T-helper 2 cell treated with Interferon-gamma antibody and Interleukin-4, amounts not matched to agents 100 ng/mL and 5 ng/mL, for 36 hours (primary cell): ENCODE results near the gene DNAAF5. TPM values are rescaled to one million over a fixed set of nuclear protein-coding genes. Genes with fewer than 3 reads are reported as not detected.

Source experiments
- intact Hi-C: fragments of 100-400 bp; cut with micrococcal nuclease; formaldehyde crosslinking; loops from one replicate; pipeline ENCODE4 v1.15.1; 2023
- total RNA-seq: library from RNA; stranded (reverse); gene quantifications from 2 replicates; pipeline ENCODE4 v1.2.3, GENCODE V29; 2022

DNAAF5 gene
- total RNA-seq, 1 donor from 2014 or later = 25.7 TPM

GRCh38 chr7:706721-707120 lies 19.8 kb upstream of the DNAAF5 start:
- intact Hi-C loops = no loop called here

- intact Hi-C loops = no loop called here
Measured at GRCh38 chr7:707296-708000, 19.1 kb upstream of the DNAAF5 start.

GRCh38 chr7:710161-710560 lies 16.3 kb upstream of the DNAAF5 start:
- intact Hi-C loops = no loop called here

GRCh38 chr7:711093-711921 lies 15.2 kb upstream of the DNAAF5 start:
- intact Hi-C loops = no loop called here

- intact Hi-C loops = no loop called here
Measured at GRCh38 chr7:711922-712380, 14.5 kb upstream of the DNAAF5 start.

- intact Hi-C loops = no loop called here
Measured at GRCh38 chr7:712381-713138, 13.9 kb upstream of the DNAAF5 start.

GRCh38 chr7:713139-713457 lies 13.4 kb upstream of the DNAAF5 start:
- intact Hi-C loops = no loop called here

GRCh38 chr7:713488-714230 lies 12.8 kb upstream of the DNAAF5 start:
- intact Hi-C loops = no loop called here

- intact Hi-C loops = no loop called here
Measured at GRCh38 chr7:714251-714671, 12.2 kb upstream of the DNAAF5 start.

GRCh38 chr7:716222-716621 lies 10.3 kb upstream of the DNAAF5 start:
- intact Hi-C loops = no loop called here

GRCh38 chr7:716636-717035 lies 9.9 kb upstream of the DNAAF5 start:
- intact Hi-C loops = no loop called here

GRCh38 chr7:721619-722248 lies 4.8 kb upstream of the DNAAF5 start:
- intact Hi-C loops = no loop called here

GRCh38 chr7:723541-723940 lies 3.0 kb upstream of the DNAAF5 start:
- intact Hi-C loops = no loop called here

- intact Hi-C loops = no loop called here
Measured at GRCh38 chr7:724298-724697, 2.2 kb upstream of the DNAAF5 start.

GRCh38 chr7:725223-726005 lies 1.1 kb upstream of the DNAAF5 start:
- intact Hi-C loops = loop anchor here (1.0 to 2.0 kb wide), 4 partner anchors 121 to 206 kb away; partner anchors contain the start of genes GET4 and PDGFA

GRCh38 chr7:726854-727103 lies 280 bp downstream of the DNAAF5 start:
- intact Hi-C loops = loop anchor here (1.0 to 2.0 kb wide), 4 partner anchors 122 to 207 kb away; partner anchors contain the start of genes GET4 and PDGFA

- intact Hi-C loops = loop anchor here (2.0 kb wide), 2 partner anchors 142 to 150 kb away; partner anchors contain the start of gene GET4
Measured at GRCh38 chr7:727104-727805, 756 bp downstream of the DNAAF5 start, which contains the start of gene PRKAR1B. Gene PRKAR1B, minus strand, starts transcription at chr7:727281. Its CDS starts 15,776 bp downstream, at chr7:711505.

GRCh38 chr7:727806-728460 lies 1.4 kb downstream of the DNAAF5 start:
- intact Hi-C loops = loop anchor here (2.0 kb wide), 2 partner anchors 143 to 149 kb away; partner anchors contain the start of gene GET4

- intact Hi-C loops = no loop called here
Measured at GRCh38 chr7:728602-729001, 2.1 kb downstream of the DNAAF5 start.
